ENCODE data around the gene SPP2. TPM values are rescaled to one million over a fixed set of nuclear protein-coding genes. Genes with fewer than 3 reads are reported as not detected.

The SPP2 gene
- total RNA-seq, 1 experiment from 2014 or later = not detected

GRCh38 chr2:234091432-234091879 is 41.0 kb downstream of the SPP2 start:
- ChIA-PET POLR2A (no interaction called here), CTCF (interaction anchor here (1.4 kb wide), 1 partner anchor 11 kb away, joined by 4 read pairs; no protein-coding TSS in a partner anchor)
- Mint-ChIP-seq H3K4me3 (no peak overlapping the region), H3K36me3 (peaks cover 8% of the 10 kb centered on the region), H3K27me3 (ENCODE audit: low read depth) (no peaks in the 10 kb centered on the region), H3K4me1 (peaks cover 13% of the 10 kb centered on the region), H3K27ac (no peak overlapping the region), H3K9me3 (peaks cover 32% of the 10 kb centered on the region)
- ATAC-seq (no peak), DNase-seq (ENCODE audit: low spot score) (no peak)
- no peak for TF ChIP-seq ELF4 (CRISPR knock-in tag; IDR thresholded peaks at IDR 0.05; ENCODE audit: low read depth)
- TF ChIP-seq FOXK1 (CRISPR knock-in tag; IDR thresholded peaks at IDR 0.05) = no peak
- no peak for TF ChIP-seq PRRX2 (CRISPR knock-in tag; IDR thresholded peaks at IDR 0.05)
- TF ChIP-seq ARID4B (CRISPR knock-in tag; IDR thresholded peaks at IDR 0.05; ENCODE audit: borderline replicate concordance) = no peak
- no peak for TF ChIP-seq AFF4 (CRISPR knock-in tag; IDR thresholded peaks at IDR 0.05; ENCODE audit: borderline replicate concordance)
- no peak for TF ChIP-seq MAX (CRISPR knock-in tag; IDR thresholded peaks at IDR 0.05)
- no peak for TF ChIP-seq IRF2 (CRISPR knock-in tag; IDR thresholded peaks at IDR 0.05; ENCODE audit: borderline replicate concordance, low read depth)
- no peak for TF ChIP-seq GRHL2 (CRISPR knock-in tag; IDR thresholded peaks at IDR 0.05; ENCODE audit: insufficient replicate concordance, severe bottlenecking)
- no peak for TF ChIP-seq TEAD1 (CRISPR knock-in tag; IDR thresholded peaks at IDR 0.05)
- TF ChIP-seq NR3C1 (CRISPR knock-in tag; conservative IDR thresholded peaks at IDR 0.05; ENCODE audit: low read depth) = no peak
- no peak for TF ChIP-seq ZNF416 (CRISPR knock-in tag; IDR thresholded peaks at IDR 0.05)
- TF ChIP-seq ATF2 (CRISPR knock-in tag; IDR thresholded peaks at IDR 0.05; ENCODE audit: borderline replicate concordance, low read depth) = no peak
- no peak for TF ChIP-seq EMX1 (CRISPR knock-in tag; IDR thresholded peaks at IDR 0.05)
- TF ChIP-seq TEAD4 (CRISPR knock-in tag; IDR thresholded peaks at IDR 0.05) = no peak
- TF ChIP-seq RORB (CRISPR knock-in tag; IDR thresholded peaks at IDR 0.05) = no peak
- TF ChIP-seq GABPB1 (CRISPR knock-in tag; IDR thresholded peaks at IDR 0.05) = no peak
- no peak for TF ChIP-seq JUN (CRISPR knock-in tag; IDR thresholded peaks at IDR 0.05)

GRCh38 chr2:234091883-234092282 is 41.4 kb downstream of the SPP2 start:
- no peaks in the 10 kb centered on the region for H3K27me3 Mint-ChIP-seq (ENCODE audit: low read depth)
- ATAC-seq (no peak), DNase-seq (ENCODE audit: low spot score) (no peak)
- ChIA-PET POLR2A (no interaction called here), CTCF (interaction anchor here (1.4 kb wide), 1 partner anchor 11 kb away, joined by 4 read pairs; no protein-coding TSS in a partner anchor)
- no peak overlapping the region; the same call in 1 of the 2 replicates for H3K4me3 Mint-ChIP-seq
- H3K9me3 Mint-ChIP-seq = peaks cover 30% of the 10 kb centered on the region
- H3K36me3 Mint-ChIP-seq = peaks cover 8% of the 10 kb centered on the region
- peaks cover 13% of the 10 kb centered on the region for H3K4me1 Mint-ChIP-seq
- no peak overlapping the region for H3K27ac Mint-ChIP-seq
- TF ChIP-seq ZNF138 (CRISPR knock-in tag; conservative IDR thresholded peaks at IDR 0.05) (no peak), MYBL2 (CRISPR knock-in tag; IDR thresholded peaks at IDR 0.05) (no peak), SOX15 (CRISPR knock-in tag; IDR thresholded peaks at IDR 0.05) (no peak), HMGA2 (CRISPR knock-in tag; IDR thresholded peaks at IDR 0.05) (no peak), ZNF416 (CRISPR knock-in tag; IDR thresholded peaks at IDR 0.05) (no peak), PREB (CRISPR knock-in tag; IDR thresholded peaks at IDR 0.05; ENCODE audit: borderline replicate concordance) (no peak), E2F1 (CRISPR knock-in tag; IDR thresholded peaks at IDR 0.05) (no peak)

Data from WTC11 (cell line).